Liver (tissue), 9 donors: ENCODE results near the gene SLC16A6. TPM values are rescaled to one million over a fixed set of nuclear protein-coding genes. Genes with fewer than 3 reads are reported as not detected.

ENCODE experiments used
- DNase-seq: peaks from one replicate; pipeline ENCODE4 v3.0.0-alpha.2; 2017; ENCODE audit warnings: low spot score
- H3K27ac ChIP-seq, 2 donors: one replicate each; pipeline ENCODE4 v1.7.0; 2013; ENCODE audit warnings: inconsistent platforms in 2 of 2, low read length in 2 of 2, control low read depth in 1 of 2, low read depth in 1 of 2, mild to moderate bottlenecking in 1 of 2
- H3K27me3 ChIP-seq, 4 donors: one replicate each; pipeline versions ENCODE4 v1.6.1 to v1.7.0; 2013; ENCODE audit warnings: low read length in 3 of 4, inconsistent platforms in 1 of 4, mild to moderate bottlenecking in 1 of 4, moderate library complexity in 1 of 4; ENCODE audit not compliant: control insufficient read depth in 4 of 4, insufficient read depth in 4 of 4
- H3K36me3 ChIP-seq, 4 donors: one replicate each; pipeline versions ENCODE4 v1.6.1 to v1.7.0; 2013; ENCODE audit warnings: low read length in 3 of 4, mild to moderate bottlenecking in 3 of 4, low read depth in 1 of 4, moderate library complexity in 1 of 4; ENCODE audit not compliant: control insufficient read depth in 4 of 4, insufficient read depth in 3 of 4
- H3K4me1 ChIP-seq, 4 donors: one replicate each; pipeline versions ENCODE4 v1.6.1 to v1.7.0; 2013; ENCODE audit warnings: low read length in 3 of 4, mild to moderate bottlenecking in 3 of 4, moderate library complexity in 1 of 4; ENCODE audit not compliant: control insufficient read depth in 4 of 4, insufficient read depth in 4 of 4
- H3K4me3 ChIP-seq, 3 donors: one replicate each; pipeline versions ENCODE4 v1.6.1 to v1.7.0; 2013; ENCODE audit warnings: low read length in 3 of 3, control low read depth in 1 of 3, low read depth in 1 of 3, mild to moderate bottlenecking in 1 of 3
- H3K9ac ChIP-seq, 2 donors: one replicate each; pipeline ENCODE4 v1.7.0; 2013; ENCODE audit warnings: low read length in 2 of 2, mild to moderate bottlenecking in 2 of 2, moderate library complexity in 2 of 2, control low read depth in 1 of 2, low read depth in 1 of 2
- H3K9me3 ChIP-seq, 4 donors: one replicate each; pipeline versions ENCODE4 v1.6.1 to v1.7.0; 2013; ENCODE audit warnings: low read length in 3 of 4; ENCODE audit not compliant: control insufficient read depth in 4 of 4
- EGR1 ChIP-seq, 2 donors: IDR thresholded peaks; 2 replicates each; pipeline ENCODE4 v1.6.1; 2016 to 2018; ENCODE audit warnings: antibody characterized with exemption in 2 of 2, low read depth in 2 of 2
- FOXA1 ChIP-seq: IDR thresholded peaks from 2 replicates; pipeline ENCODE4 v1.6.1; 2016; ENCODE audit warnings: antibody characterized with exemption
- FOXA2 ChIP-seq: IDR thresholded peaks from 2 replicates; pipeline ENCODE4 v1.6.1; 2016; ENCODE audit warnings: antibody characterized with exemption
- GABPA ChIP-seq, 2 donors: IDR thresholded peaks in 1 of 2; conservative IDR thresholded peaks in 1 of 2; 2 replicates each; pipeline ENCODE4 v1.6.1; 2016; ENCODE audit warnings: antibody characterized with exemption in 2 of 2, mild to moderate bottlenecking in 1 of 2, moderate library complexity in 1 of 2
- HNF4A ChIP-seq, 2 donors: conservative IDR thresholded peaks; 2 replicates each; pipeline ENCODE4 v1.6.1; 2016; ENCODE audit warnings: antibody characterized with exemption in 2 of 2, mild to moderate bottlenecking in 2 of 2
- HNF4G ChIP-seq: IDR thresholded peaks from 2 replicates; pipeline ENCODE4 v1.6.1; 2016; ENCODE audit warnings: antibody characterized with exemption
- JUND ChIP-seq, 2 donors: IDR thresholded peaks; 2 replicates each; pipeline ENCODE4 v1.6.1; 2016; ENCODE audit warnings: antibody characterized with exemption in 2 of 2
- NR2F2 ChIP-seq: IDR thresholded peaks from 2 replicates; pipeline ENCODE4 v1.6.1; 2016; ENCODE audit warnings: antibody characterized with exemption
- RAD21 ChIP-seq, 2 donors: IDR thresholded peaks; 2 replicates each; pipeline ENCODE4 v1.6.1; 2016; ENCODE audit warnings: antibody characterized with exemption in 2 of 2, mild to moderate bottlenecking in 2 of 2
- TAF1 ChIP-seq: conservative IDR thresholded peaks from 2 replicates; pipeline ENCODE4 v1.6.1; 2016; ENCODE audit warnings: antibody characterized with exemption, mild to moderate bottlenecking
- YY1 ChIP-seq: IDR thresholded peaks from 2 replicates; pipeline ENCODE4 v1.6.1; 2016; ENCODE audit warnings: antibody characterized with exemption, mild to moderate bottlenecking
- WGBS: extraction: QIAGEN DNeasy Blood & Tissue Kit; methylation state at CpG from one replicate; pipeline ENCODE4 v1.1.7; 2013; 5-methylcytosine and 5-hydroxymethylcytosine counted together
- polyA plus RNA-seq, 2 donors: library from polyadenylated mRNA; stranded (reverse) in 1 of 2; unstranded in 1 of 2; fragments of 200-250 nt in 1 of 2; fragments of >200 nt in 1 of 2; fragmentation: Nextera tagmentation in 1 of 2; extraction: Ambion mirVana in 1 of 2; gene quantifications; one replicate each; pipeline versions ENCODE4 v1.2.1 to v1.2.3, GENCODE V29; 2013 to 2015
- total RNA-seq, 2 donors: library from RNA; depleted of rRNA; stranded (reverse); fragments of >200 nt; gene quantifications; one replicate each; pipeline ENCODE4 v1.2.3, GENCODE V29; 2014
- TF ChIP-seq, protein P1 (sequence below): IDR thresholded peaks from 2 replicates; pipeline ENCODE4 v1.6.1; 2016; ENCODE audit warnings: antibody characterized with exemption, mild to moderate bottlenecking
- TF ChIP-seq, protein P2 (sequence below): IDR thresholded peaks from 2 replicates; pipeline ENCODE4 v1.6.1; 2016; ENCODE audit warnings: antibody characterized with exemption
- TF ChIP-seq, protein P3 (sequence below): fragments of 150-350 bp; IDR thresholded peaks from 2 replicates; pipeline ENCODE4 v1.5.1; 2017; ENCODE audit warnings: improper control_type of control experiment, low read depth, low read length; ENCODE audit not compliant: missing input control
- TF ChIP-seq, protein P4 (sequence below): IDR thresholded peaks from 2 replicates; pipeline ENCODE4 v1.6.1; 2016; ENCODE audit warnings: antibody characterized with exemption
- donor health status: healthy.
- donor health status: healthy.
- donor health status: healthy.
- donor health status: healthy.
- donor health status: healthy.

The SLC16A6 gene
- total and polyA plus RNA-seq, 4 donors: 0.11 to 0.92 (median 0.59) TPM

DNA sequence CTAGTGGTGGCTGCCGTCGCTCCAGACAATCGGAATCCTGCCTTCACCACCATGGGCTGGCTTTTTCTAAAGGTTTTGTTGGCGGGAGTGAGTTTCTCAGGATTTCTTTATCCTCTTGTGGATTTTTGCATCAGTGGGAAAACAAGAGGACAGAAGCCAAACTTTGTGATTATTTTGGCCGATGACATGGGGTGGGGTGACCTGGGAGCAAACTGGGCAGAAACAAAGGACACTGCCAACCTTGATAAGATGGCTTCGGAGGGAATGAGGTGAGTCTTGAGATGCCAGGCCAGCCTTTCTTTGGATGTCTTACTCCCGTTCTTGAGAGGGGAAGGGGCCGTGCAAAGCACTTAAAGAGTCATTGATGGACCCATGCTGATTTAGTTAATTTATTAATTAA, 16.5 kb upstream of the SLC16A6 start:
- Histone ChIP-seq H3K4me3 (no peak overlapping the region), H3K4me1 (no peaks in the 10 kb centered on the region), H3K9me3 (no peaks in the 10 kb centered on the region), H3K27ac (no peak overlapping the region), H3K36me3 (no peaks in the 10 kb centered on the region), H3K9ac (no peak overlapping the region), H3K27me3 (no peaks in the 10 kb centered on the region)
- DNase-seq: no peak
- WGBS: 75% methylated on average over 8 of the region's 8 CpGs
- TF ChIP-seq GABPA (IDR thresholded peaks at IDR 0.05 in 1 of 2, conservative IDR thresholded peaks at IDR 0.05 in 1 of 2) (no peak), NR2F2 (no peak), HNF4A (conservative IDR thresholded peaks at IDR 0.05) (no peak), JUND (IDR thresholded peaks at IDR 0.05) (no peak), YY1 (no peak), FOXA1 (no peak), EGR1 (IDR thresholded peaks at IDR 0.05; ENCODE audit: low read depth in 2 of 2) (no peak), HNF4G (no peak), FOXA2 (no peak), TAF1 (no peak), RAD21 (IDR thresholded peaks at IDR 0.05) (no peak)
- TF ChIP-seq, protein P1, sequence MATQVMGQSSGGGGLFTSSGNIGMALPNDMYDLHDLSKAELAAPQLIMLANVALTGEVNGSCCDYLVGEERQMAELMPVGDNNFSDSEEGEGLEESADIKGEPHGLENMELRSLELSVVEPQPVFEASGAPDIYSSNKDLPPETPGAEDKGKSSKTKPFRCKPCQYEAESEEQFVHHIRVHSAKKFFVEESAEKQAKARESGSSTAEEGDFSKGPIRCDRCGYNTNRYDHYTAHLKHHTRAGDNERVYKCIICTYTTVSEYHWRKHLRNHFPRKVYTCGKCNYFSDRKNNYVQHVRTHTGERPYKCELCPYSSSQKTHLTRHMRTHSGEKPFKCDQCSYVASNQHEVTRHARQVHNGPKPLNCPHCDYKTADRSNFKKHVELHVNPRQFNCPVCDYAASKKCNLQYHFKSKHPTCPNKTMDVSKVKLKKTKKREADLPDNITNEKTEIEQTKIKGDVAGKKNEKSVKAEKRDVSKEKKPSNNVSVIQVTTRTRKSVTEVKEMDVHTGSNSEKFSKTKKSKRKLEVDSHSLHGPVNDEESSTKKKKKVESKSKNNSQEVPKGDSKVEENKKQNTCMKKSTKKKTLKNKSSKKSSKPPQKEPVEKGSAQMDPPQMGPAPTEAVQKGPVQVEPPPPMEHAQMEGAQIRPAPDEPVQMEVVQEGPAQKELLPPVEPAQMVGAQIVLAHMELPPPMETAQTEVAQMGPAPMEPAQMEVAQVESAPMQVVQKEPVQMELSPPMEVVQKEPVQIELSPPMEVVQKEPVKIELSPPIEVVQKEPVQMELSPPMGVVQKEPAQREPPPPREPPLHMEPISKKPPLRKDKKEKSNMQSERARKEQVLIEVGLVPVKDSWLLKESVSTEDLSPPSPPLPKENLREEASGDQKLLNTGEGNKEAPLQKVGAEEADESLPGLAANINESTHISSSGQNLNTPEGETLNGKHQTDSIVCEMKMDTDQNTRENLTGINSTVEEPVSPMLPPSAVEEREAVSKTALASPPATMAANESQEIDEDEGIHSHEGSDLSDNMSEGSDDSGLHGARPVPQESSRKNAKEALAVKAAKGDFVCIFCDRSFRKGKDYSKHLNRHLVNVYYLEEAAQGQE: no peak
- TF ChIP-seq, protein P2, sequence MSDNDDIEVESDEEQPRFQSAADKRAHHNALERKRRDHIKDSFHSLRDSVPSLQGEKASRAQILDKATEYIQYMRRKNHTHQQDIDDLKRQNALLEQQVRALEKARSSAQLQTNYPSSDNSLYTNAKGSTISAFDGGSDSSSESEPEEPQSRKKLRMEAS: no peak
- TF ChIP-seq, protein P3, sequence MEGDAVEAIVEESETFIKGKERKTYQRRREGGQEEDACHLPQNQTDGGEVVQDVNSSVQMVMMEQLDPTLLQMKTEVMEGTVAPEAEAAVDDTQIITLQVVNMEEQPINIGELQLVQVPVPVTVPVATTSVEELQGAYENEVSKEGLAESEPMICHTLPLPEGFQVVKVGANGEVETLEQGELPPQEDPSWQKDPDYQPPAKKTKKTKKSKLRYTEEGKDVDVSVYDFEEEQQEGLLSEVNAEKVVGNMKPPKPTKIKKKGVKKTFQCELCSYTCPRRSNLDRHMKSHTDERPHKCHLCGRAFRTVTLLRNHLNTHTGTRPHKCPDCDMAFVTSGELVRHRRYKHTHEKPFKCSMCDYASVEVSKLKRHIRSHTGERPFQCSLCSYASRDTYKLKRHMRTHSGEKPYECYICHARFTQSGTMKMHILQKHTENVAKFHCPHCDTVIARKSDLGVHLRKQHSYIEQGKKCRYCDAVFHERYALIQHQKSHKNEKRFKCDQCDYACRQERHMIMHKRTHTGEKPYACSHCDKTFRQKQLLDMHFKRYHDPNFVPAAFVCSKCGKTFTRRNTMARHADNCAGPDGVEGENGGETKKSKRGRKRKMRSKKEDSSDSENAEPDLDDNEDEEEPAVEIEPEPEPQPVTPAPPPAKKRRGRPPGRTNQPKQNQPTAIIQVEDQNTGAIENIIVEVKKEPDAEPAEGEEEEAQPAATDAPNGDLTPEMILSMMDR: no peak
- TF ChIP-seq, protein P4, sequence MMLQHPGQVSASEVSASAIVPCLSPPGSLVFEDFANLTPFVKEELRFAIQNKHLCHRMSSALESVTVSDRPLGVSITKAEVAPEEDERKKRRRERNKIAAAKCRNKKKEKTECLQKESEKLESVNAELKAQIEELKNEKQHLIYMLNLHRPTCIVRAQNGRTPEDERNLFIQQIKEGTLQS: no peak

DNA sequence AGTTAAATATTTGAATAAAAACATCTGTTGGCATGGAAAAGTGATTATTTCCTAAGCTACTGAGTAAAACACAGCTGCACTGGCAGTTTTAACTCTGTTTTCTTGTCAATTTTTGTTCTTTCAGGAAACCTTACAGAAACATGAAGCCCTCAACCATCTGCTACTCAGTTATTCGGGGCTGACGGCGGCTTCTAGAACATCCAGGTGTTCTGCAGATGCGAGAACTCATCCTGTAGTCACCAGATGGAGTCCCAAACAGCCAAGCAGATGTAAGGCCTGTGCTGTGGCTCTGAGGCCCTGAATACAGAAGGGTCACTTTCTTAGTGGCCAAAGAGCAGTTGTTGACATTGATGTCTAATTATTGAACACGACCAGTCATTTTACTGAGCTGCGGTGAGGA, 15.9 kb upstream of the SLC16A6 start:
- no peak for DNase-seq

More for the DNA sequence above, 15.9 kb upstream of the SLC16A6 start:
- no peaks in the 10 kb centered on the region for H3K9me3 ChIP-seq
- no peak overlapping the region for H3K27ac ChIP-seq
- WGBS: 83% methylated on average over 6 of the region's 6 CpGs
- no peaks in the 10 kb centered on the region for H3K27me3 ChIP-seq
- no peak for TF ChIP-seq RAD21 (IDR thresholded peaks at IDR 0.05)
- TF ChIP-seq YY1: no peak
- TF ChIP-seq, protein P4: no peak
- H3K36me3 ChIP-seq: no peaks in the 10 kb centered on the region
- H3K9ac ChIP-seq: no peak overlapping the region
- H3K4me3 ChIP-seq: no peak overlapping the region
- H3K4me1 ChIP-seq: no peaks in the 10 kb centered on the region
